Stimulated activated CD4-positive, alpha-beta T cell treated with anti-CD3 and anti-CD28 coated beads, TNF-alpha, amount 100 ng/mL, for 48 hours (primary cell): ENCODE measurements around the gene TFEC.
"Not testable (repeated sequence)": the region's sequence is repeated elsewhere in the genome, so short reads cannot be mapped to it uniquely, and the experiment has no call there.

Experiments
- DNase-seq, 3 donors: peaks; one replicate each; pipeline ENCODE4 v3.0.0-alpha.2; 2020; ENCODE audit warnings: low read depth in 3 of 3

Gene TFEC

GRCh38 chr7:115988401-115988800 lies 42.2 kb downstream of the TFEC start:
- DNase-seq = no peak

GRCh38 chr7:115987486-115987885 lies 43.1 kb downstream of the TFEC start:
- no peak for DNase-seq

- no peak for DNase-seq
Measured at GRCh38 chr7:115984105-115984504, 46.5 kb downstream of the TFEC start.

- DNase-seq = no peak
Measured at GRCh38 chr7:115980159-115980558, 50.4 kb downstream of the TFEC start.

- DNase-seq = no peak
Measured at GRCh38 chr7:115976651-115977050, 53.9 kb downstream of the TFEC start.

GRCh38 chr7:115975766-115976165 lies 54.8 kb downstream of the TFEC start:
- DNase-seq = no peak

- DNase-seq = no peak
Measured at GRCh38 chr7:115973406-115973805, 57.2 kb downstream of the TFEC start.

GRCh38 chr7:115971506-115971905 lies 59.1 kb downstream of the TFEC start:
- no peak for DNase-seq

- DNase-seq = no peak
Measured at GRCh38 chr7:115968596-115968995, 62.0 kb downstream of the TFEC start.

- no peak for DNase-seq
Measured at GRCh38 chr7:115968171-115968570, 62.4 kb downstream of the TFEC start.

- no peak for DNase-seq
Measured at GRCh38 chr7:115965796-115966475, 64.6 kb downstream of the TFEC start.

- no peak for DNase-seq
Measured at GRCh38 chr7:115965236-115965635, 65.3 kb downstream of the TFEC start.

GRCh38 chr7:115964799-115965198 lies 65.8 kb downstream of the TFEC start:
- no peak for DNase-seq

- DNase-seq = no peak
Measured at GRCh38 chr7:115962340-115962739, 68.2 kb downstream of the TFEC start.

GRCh38 chr7:115953592-115954255 lies 76.8 kb downstream of the TFEC start:
- DNase-seq = no peak

- no peak for DNase-seq
Measured at GRCh38 chr7:115952832-115953231, 77.7 kb downstream of the TFEC start.

- DNase-seq = no peak
Measured at GRCh38 chr7:115951547-115951946, 79.0 kb downstream of the TFEC start.

GRCh38 chr7:115941703-115942268 lies 88.8 kb downstream of the TFEC start:
- DNase-seq = no peak

- DNase-seq = no peak
Measured at GRCh38 chr7:115940460-115941060, 90.0 kb downstream of the TFEC start.

- DNase-seq = no peak
Measured at GRCh38 chr7:115937960-115938359, 92.6 kb downstream of the TFEC start.

- DNase-seq = no peak
Measured at GRCh38 chr7:115933471-115933870, 97.1 kb downstream of the TFEC start.

- DNase-seq = no peak
Measured at GRCh38 chr7:115932880-115933279, 97.7 kb downstream of the TFEC start.

- not testable (repeated sequence) for DNase-seq
Measured at GRCh38 chr7:115930184-115930583, 100.4 kb downstream of the TFEC start.
